Fibroblast of villous mesenchyme (primary cell): ENCODE measurements around the gene NINJ1. TPM values are rescaled to one million over a fixed set of nuclear protein-coding genes. Genes with fewer than 3 reads are reported as not detected.

Experiments used
- DNase-seq: peaks from one replicate; pipeline ENCODE4 v3.0.0-alpha.2; 2010; ENCODE audit warnings: low read depth
- H3K4me3 ChIP-seq: 2 replicates; pipeline ENCODE4 v1.5.1; 2011; ENCODE audit warnings: low read depth, mild to moderate bottlenecking, low read length
- CTCF ChIP-seq: IDR thresholded peaks from 2 replicates; pipeline ENCODE4 v1.5.1; 2012; ENCODE audit warnings: low read depth, mild to moderate bottlenecking, low read length; ENCODE audit not compliant: insufficient read depth
- total RNA-seq: library from RNA; depleted of rRNA; stranded (reverse); fragments of >200 nt; gene quantifications from 2 replicates; pipeline ENCODE4 v1.2.3, GENCODE V29; 2012

The NINJ1 gene
- total RNA-seq, 1 donor = 33.7 TPM

DNA sequence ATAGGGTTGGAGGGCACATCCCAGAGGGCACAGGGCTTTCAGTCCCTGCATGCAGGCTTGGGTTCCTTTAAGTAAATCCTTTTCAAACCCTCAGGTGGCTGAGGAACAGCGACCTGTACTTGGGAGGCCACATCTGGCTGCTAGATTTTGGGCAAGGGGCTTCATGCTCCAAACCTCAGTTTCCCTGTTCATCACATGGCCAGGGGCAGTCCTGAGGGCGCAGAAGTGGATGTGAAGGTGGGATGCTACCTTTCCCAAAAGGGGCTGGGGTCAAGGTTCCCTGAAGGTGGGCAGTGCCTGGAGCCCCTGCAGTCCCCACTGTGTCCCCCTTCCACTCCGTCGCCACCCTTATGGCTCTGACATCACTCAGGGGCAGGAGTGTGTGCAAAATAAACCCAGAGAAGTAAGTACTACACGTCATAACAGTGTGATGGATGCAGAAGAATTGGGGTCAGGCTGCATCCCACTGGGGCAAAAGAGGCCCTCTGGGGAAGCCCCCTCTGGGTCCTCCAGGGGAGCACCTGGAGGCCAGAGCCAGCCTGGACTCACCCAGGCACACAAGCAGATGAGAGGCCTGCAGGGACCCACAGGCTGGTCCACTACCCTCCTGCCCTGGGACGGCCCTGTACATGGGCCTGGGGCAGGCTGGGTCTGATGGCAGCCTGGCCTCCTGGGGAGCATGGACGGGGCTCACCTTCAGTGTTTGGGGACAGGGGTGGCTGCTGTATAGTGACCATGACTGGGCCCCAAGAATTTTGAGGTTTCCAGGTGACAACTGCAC, 40.0 kb downstream of the NINJ1 start:
- no peak for TF ChIP-seq CTCF
- DNase-seq = no peak
- no peak overlapping the region for H3K4me3 ChIP-seq

DNA sequence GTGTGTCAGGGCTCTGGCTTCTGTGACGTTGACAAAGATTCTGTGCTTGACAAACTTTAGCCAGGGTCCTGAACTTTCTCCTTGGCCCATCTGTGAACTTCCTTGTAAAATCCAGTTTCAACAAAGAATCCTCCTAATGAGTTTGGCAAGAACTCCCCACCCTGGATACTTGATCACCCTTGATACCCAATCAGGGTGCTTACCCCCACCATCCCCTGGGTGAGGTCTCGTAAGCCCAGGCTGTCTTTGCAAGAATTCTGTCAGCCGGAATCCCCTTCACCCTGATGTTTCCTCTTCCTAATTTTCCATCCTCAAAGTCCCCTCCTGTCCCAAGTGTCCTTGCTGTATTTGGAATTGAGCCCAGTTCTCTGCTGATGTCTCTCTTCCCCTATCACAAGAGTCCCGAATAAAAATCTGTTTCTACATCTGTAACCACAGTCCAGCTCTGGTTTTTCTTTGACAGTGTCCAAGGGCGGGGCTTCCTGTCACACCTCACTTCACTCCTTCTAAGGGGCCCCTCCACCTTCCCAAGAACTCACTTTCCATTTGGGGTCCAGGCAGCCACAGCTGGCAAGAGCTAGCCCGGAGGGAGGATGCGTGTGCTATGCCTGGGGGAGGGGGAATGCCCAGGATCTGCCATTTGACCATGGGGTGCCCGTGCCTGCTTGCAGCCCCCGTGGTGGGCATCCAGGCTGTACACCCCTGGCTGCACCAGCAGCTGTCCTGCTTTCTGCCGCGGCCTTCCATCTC, 40.7 kb downstream of the NINJ1 start:
- DNase-seq = peak; percentile 51
- no peak overlapping the region for H3K4me3 ChIP-seq
- TF ChIP-seq CTCF = no peak

GRCh38 chr9:93092251-93092991, 41.6 kb downstream of the NINJ1 start:
- DNase-seq = no peak
- no peak overlapping the region for H3K4me3 ChIP-seq
- no peak for TF ChIP-seq CTCF

DNA sequence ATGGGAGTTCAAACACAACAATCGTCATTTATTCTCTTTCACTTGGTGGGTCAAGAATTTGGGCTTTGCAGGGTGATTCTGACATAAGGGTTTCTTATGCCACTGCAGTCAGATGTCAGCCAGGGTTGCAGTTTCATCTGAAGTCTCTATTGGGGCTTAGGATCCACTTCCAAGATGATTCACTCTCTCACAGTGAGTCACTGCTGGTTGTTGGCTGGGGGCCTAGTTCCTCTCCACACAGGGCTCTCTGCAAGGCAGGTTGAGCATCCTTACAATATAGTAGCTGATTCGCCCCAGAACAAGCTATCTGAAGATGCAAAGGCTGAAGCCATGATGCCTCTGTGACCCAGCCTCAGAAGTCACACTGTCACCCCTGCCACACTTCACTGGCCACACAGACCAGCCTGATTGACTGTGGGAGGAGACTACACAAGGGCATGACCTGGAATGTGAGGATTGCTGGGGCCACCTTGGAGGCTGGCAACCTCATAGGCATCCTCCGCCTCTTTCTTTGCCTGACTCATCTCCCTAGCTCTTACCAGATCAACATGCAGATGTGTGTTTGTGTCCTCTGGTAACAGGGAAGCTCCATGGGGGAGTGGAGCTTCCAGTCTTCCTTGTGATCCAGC, 42.5 kb downstream of the NINJ1 start:
- H3K4me3 ChIP-seq = no peak overlapping the region
- DNase-seq = peak; percentile 78
- TF ChIP-seq CTCF = no peak

DNA sequence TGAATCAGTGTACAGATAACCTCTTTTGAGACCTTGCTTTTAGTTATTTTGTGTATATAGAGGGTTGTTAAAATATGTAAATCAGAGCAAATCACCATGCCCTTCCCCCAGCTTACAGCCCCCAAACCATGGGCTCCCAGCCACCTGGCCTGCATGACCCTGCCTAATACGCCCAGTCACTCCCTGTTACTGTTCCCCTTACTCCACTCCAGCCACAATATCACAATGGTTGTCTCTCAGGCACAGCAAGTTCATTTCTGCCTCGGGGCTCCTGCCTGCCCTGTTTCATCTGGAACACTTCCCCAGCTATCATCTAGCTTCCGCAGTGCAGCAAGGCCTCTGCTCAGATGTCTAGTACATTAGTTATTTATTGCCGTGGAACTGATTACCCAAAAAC, 43.0 kb downstream of the NINJ1 start:
- TF ChIP-seq CTCF = no peak

DNA sequence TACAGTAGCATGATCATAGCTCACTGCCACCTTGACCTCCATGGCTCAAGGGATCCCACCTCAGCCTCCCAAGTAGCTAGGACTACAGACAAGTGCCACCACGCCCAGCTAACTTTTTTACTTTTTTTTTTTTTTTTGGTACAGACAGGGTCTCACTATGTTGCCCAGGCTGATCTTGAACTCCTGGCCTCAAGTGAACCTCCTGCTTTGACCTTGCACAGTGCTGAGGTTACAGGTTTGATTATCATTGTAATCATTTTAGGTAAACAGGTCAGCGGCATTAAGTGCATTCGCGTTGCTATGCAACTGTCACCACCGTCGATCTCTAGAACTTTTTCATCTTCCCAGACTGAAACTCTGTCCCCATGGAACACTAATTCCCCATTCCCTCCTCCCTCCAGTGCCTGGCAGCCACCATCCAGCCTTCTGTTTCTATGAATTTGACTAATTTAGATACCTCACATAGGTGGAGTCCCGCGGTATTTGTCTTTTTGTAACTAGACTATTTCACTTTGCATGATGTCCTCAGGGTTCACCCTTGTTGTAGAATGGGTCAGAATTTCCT, 43.9 kb downstream of the NINJ1 start:
- DNase-seq = no peak
- no peak for TF ChIP-seq CTCF
- no peak overlapping the region for H3K4me3 ChIP-seq

More for the DNA sequence above, 43.0 kb downstream of the NINJ1 start:
- no peak overlapping the region for H3K4me3 ChIP-seq
- DNase-seq = no peak
